ENCODE measurements around the gene IRF5.
"Not testable (repeated sequence)": the region's sequence is repeated elsewhere in the genome, so short reads cannot be mapped to it uniquely, and the experiment has no call there.

Gene IRF5

GRCh38 chr7:128986609-128987008, 48.9 kb downstream of the IRF5 start:
- TF ChIP-seq CTCF (IDR thresholded peaks at IDR 0.05; ENCODE audit: low read depth, low read length) = no peak
- in situ Hi-C loops (cut with HindIII; ENCODE audit: low sequenced_read_pairs) = no loop called here
- DNase-seq (ENCODE audit: low read depth, low spot score) = no peak
- H3K4me3 ChIP-seq (ENCODE audit: low read depth, low read length) = no peak overlapping the region

- DNase-seq (ENCODE audit: low read depth, low spot score) = no peak
- in situ Hi-C loops (cut with HindIII; ENCODE audit: low sequenced_read_pairs) = no loop called here
- no peak for TF ChIP-seq CTCF (IDR thresholded peaks at IDR 0.05; ENCODE audit: low read depth, low read length)
- no peak overlapping the region for H3K4me3 ChIP-seq (ENCODE audit: low read depth, low read length)
Observed at GRCh38 chr7:128988372-128988771, 50.6 kb downstream of the IRF5 start.

GRCh38 chr7:128989961-128990360, 52.2 kb downstream of the IRF5 start:
- DNase-seq (ENCODE audit: low read depth, low spot score) = no peak
- no peak for TF ChIP-seq CTCF (IDR thresholded peaks at IDR 0.05; ENCODE audit: low read depth, low read length)
- H3K4me3 ChIP-seq (ENCODE audit: low read depth, low read length) = no peak overlapping the region
- in situ Hi-C loops (cut with HindIII; ENCODE audit: low sequenced_read_pairs) = no loop called here

GRCh38 chr7:128993419-128993818, 55.7 kb downstream of the IRF5 start:
- DNase-seq (ENCODE audit: low read depth, low spot score) = no peak
- in situ Hi-C loops (cut with HindIII; ENCODE audit: low sequenced_read_pairs) = no loop called here
- no peak for TF ChIP-seq CTCF (IDR thresholded peaks at IDR 0.05; ENCODE audit: low read depth, low read length)
- H3K4me3 ChIP-seq (ENCODE audit: low read depth, low read length) = no peak overlapping the region

GRCh38 chr7:128994560-128994959, 56.8 kb downstream of the IRF5 start:
- DNase-seq (ENCODE audit: low read depth, low spot score); H3K4me3 ChIP-seq (ENCODE audit: low read depth, low read length); in situ Hi-C loops (cut with HindIII; ENCODE audit: low sequenced_read_pairs): not testable (repeated sequence)

- no peak for DNase-seq (ENCODE audit: low read depth, low spot score)
- no peak overlapping the region for H3K4me3 ChIP-seq (ENCODE audit: low read depth, low read length)
- TF ChIP-seq CTCF (IDR thresholded peaks at IDR 0.05; ENCODE audit: low read depth, low read length) = no peak
- in situ Hi-C loops (cut with HindIII; ENCODE audit: low sequenced_read_pairs) = no loop called here
Observed at GRCh38 chr7:128997181-128997580, 59.5 kb downstream of the IRF5 start.
